Stimulated activated CD4-positive, alpha-beta T cell treated with anti-CD3 and anti-CD28 coated beads, Interleukin-12 subunit alpha, Interleukin-12 subunit beta, amount 100 ng/mL, for 48 hours (primary cell): ENCODE measurements around the gene CNKSR1.

ENCODE experiments used
- DNase-seq, 3 donors: peaks; one replicate each; pipeline ENCODE4 v3.0.0-alpha.2; 2020; ENCODE audit warnings: low read depth in 2 of 3, low spot score in 1 of 3

CNKSR1 gene

GRCh38 chr1:26159743-26160039, 17.6 kb upstream of the CNKSR1 start:
- DNase-seq: no peak

GRCh38 chr1:26160527-26161414, 16.5 kb upstream of the CNKSR1 start:
- no peak for DNase-seq

- DNase-seq: peak in 2 of 3 donors; percentile 18 to 27
Observed at GRCh38 chr1:26161415-26162219, 15.7 kb upstream of the CNKSR1 start.

- DNase-seq: no peak
Observed at GRCh38 chr1:26162220-26162709, 15.0 kb upstream of the CNKSR1 start.

GRCh38 chr1:26163684-26164035, 13.6 kb upstream of the CNKSR1 start:
- no peak for DNase-seq

- DNase-seq: peak in 2 of 3 donors; percentile 33 to 43
Observed at GRCh38 chr1:26164036-26164860, 13.0 kb upstream of the CNKSR1 start.

- no peak for DNase-seq
Observed at GRCh38 chr1:26164861-26165842, 12.1 kb upstream of the CNKSR1 start.

- DNase-seq: no peak
Observed at GRCh38 chr1:26166719-26167281, 10.5 kb upstream of the CNKSR1 start.

GRCh38 chr1:26168410-26169197, 8.7 kb upstream of the CNKSR1 start, which contains the start of gene C1orf232:
Gene C1orf232 (minus strand): TSS chr1:26168963. CDS start chr1:26168499, 464 bp downstream.
- no peak for DNase-seq

GRCh38 chr1:26169198-26169554, 8.1 kb upstream of the CNKSR1 start:
- no peak for DNase-seq

- peak; percentile 83 to 88 (median 86) for DNase-seq
Observed at GRCh38 chr1:26169669-26170471, 7.4 kb upstream of the CNKSR1 start, which contains the start of gene ZNF593. Gene ZNF593 (plus strand): TSS chr1:26169908. CDS start chr1:26169984, 76 bp downstream.

- no peak for DNase-seq
Observed at GRCh38 chr1:26170472-26170821, 6.8 kb upstream of the CNKSR1 start.

- DNase-seq: no peak
Observed at GRCh38 chr1:26171084-26172072, 5.9 kb upstream of the CNKSR1 start, which contains the start of gene ZNF593OS. Gene ZNF593OS (minus strand): TSS chr1:26171832. CDS start chr1:26171661, 171 bp downstream.

- DNase-seq: no peak
Observed at GRCh38 chr1:26175346-26175745, 1.9 kb upstream of the CNKSR1 start.

GRCh38 chr1:26180010-26180506, 2.8 kb downstream of the CNKSR1 start:
- no peak for DNase-seq

- no peak for DNase-seq
Observed at GRCh38 chr1:26181586-26182382, 4.5 kb downstream of the CNKSR1 start.
